GM19455 (cell line): ENCODE results near the gene RFFL.
"Not testable (repeated sequence)": the region's sequence is repeated elsewhere in the genome, so short reads cannot be mapped to it uniquely, and the experiment has no call there.

ENCODE experiments used
- ATAC-seq: cut with Tn5 transposase; IDR thresholded peaks from one replicate; pipeline ENCODE4 v1.9.1; 2021; ENCODE audit not compliant: unreplicated experiment

The RFFL gene

GRCh38 chr17:35011671-35012216, 51.8 kb downstream of the RFFL start:
- ATAC-seq, result no peak

DNA sequence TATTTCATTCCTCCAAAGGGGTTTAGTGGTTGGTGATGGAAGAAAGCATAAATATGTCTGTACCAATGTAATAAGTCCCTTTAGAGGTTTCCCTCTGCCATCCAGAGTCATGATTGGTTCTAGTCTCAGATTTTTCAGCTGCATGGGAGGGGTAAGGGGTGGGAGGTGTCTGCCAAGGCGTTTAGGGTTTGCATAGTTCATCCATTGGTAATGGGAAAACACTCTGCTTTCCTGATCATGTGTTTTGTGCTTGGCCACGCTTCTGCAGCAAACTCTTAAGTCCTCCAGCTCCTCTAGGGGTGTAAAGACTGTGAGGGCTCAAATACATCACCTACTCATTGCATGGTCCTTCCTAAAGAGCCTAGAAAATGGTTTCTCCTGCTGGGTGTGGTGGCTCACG, 53.4 kb downstream of the RFFL start:
- no peak for ATAC-seq

DNA sequence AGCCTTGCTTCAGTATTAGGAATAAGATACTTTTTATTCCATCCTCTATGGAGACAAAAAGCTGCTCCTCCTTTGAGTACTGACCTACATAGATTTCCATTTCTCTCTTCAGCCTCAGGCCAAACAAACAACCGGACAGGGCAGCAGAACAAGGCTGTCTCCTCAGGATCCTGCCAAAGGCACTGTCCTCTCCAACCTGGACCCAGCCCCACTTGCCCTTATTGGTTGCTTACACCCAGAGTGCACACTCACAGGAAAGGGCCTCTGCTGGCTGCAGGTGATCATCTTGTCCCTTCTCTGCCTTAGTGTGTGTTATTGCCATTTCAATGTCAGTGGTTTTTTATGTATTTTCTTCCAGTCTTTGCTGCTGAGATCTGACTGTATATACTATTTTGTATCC, 56.5 kb downstream of the RFFL start:
- no peak for ATAC-seq

- no peak for ATAC-seq
Observed at GRCh38 chr17:35006345-35006744, 57.2 kb downstream of the RFFL start.

GRCh38 chr17:35003778-35004177, 59.7 kb downstream of the RFFL start:
- no peak for ATAC-seq

DNA sequence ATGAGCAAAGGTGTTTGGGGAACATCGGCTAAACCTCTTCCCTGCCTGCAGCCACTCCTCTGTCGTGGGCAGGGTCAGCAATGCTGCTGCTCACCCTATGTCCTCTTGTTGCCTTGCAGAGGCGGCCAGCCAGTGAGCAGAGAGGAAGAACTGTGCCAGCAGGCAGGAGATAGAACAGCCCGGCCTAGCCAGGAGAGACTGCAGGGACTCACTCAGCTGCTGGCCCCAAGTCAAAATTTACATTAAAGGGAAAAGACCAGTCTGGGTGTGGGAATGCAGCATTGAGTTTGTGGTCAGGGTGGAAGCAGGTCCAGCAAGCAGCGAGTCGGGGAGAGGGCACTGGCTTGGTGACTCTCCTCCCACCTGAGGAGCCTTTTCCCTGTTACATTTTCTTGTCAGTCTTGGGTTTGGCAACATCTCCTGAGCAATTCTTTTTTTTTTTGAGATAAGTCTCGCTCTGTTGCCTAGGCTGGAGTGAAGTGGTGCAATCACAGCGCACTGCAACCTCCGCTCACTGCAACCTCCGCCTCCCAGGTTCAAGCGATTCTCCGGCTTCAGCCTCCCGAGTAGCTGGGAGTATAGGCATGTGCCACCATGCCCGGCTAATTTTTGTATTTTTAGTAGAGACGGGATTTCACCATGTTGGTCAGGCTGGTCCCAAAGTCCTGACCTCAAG, 60.5 kb downstream of the RFFL start:
- ATAC-seq, result no peak

- ATAC-seq, result no peak
Observed at GRCh38 chr17:35001549-35001948, 62.0 kb downstream of the RFFL start.

DNA sequence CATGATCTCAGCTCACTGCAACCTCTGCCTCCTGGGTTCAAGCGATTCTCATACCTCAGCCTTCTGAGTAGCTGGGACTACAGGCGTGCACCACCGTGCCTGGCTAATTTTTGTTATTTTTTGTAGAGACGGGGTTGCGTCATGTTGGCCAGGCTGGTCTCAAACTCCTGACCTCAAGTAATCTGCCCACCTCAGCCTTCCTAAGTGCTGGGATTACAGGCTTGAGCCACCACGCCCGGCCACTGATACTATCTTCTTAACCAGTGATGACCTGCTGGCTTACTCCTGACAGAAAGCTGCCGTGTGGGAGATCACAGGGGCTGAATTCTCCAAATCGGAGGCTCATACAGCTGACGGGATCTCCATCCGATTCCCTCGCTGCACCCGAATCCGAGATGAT, 62.5 kb downstream of the RFFL start:
- not testable (repeated sequence) for ATAC-seq

DNA sequence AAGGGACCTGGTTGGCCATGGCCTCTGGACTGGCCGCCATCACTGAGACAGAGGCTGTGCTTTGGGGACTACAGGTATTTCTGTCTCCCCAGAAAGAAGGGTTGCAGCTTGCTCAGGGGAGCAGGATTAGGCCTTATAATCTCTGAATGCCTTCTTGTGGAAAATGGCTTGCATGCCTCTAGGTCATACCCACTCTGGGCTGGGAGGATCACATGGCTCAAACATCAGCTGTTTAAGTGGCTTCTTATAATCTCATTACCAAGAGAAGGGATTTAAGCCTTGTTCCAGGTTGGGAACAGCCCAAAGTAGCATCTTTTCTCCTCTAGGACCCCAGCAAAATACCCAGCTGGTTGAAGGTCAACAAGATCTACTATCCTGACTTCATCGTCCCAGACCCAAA, 64.1 kb downstream of the RFFL start:
- no peak for ATAC-seq

GRCh38 chr17:34998205-34998604, 65.3 kb downstream of the RFFL start:
- peak; percentile 73 for ATAC-seq

DNA sequence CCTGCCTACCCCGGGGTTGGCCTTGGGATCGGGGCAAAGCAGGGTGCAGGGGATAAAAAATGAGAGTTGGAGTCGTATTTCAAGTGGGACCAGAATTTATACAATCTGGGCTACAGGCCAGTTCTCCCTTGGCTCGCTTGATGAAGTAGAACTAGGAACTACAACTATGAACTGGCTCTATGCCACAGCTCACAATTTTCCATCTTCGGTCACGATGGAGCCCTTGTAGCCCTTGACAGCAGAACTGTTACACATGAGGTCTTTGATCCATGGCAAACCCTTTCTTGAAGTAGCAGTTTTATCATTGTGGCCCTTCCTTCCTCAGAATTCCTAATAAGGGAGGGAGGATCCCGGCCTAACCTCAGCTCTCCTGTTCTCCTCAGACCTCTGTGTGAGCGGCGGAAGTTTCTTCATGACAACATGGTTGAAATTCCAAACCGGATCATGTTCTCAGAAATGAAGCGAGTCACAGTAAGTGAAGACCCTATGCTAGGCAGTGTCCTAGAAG, 66.1 kb downstream of the RFFL start:
- ATAC-seq, result no peak

DNA sequence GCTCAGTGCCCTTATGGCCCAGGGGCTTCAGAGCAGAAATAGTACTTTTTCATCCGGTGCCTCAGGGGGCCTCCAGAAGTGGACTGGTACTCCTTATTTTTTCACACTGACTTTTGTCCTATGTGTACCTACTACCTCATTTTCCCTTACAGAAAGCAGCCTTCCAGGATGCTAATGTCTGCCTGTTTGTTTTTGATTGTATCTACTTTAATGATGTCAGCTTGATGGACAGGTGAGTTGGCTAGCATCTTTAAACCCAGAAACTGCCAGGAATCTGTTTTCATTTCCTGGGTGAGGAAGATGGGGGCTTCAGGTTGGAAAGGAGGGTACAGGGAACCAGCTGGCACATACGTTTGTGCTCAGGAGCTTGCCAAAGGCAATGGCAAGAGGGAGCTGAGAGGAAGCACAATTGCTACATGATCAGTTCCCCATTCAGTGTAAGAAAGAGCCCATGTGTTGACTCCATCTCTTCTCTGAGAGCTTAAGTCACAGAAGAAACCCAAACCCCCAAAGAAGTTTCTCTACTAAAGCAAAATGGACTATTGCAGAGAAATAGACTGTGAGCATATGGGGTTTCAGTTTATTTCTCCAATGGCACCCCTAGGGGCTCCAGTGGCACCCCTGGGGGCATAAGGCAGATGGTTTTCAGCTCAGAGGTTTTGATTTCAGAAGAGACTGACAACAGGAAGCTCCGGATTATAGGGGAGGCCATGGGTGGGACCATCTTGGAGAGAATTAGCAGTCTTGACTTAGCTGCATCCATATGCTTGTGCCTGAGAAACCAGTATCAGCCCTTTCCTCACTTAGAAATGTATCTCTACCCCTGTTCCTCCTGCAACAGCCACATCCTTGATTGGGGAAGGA, 66.9 kb downstream of the RFFL start:
- ATAC-seq, result no peak

DNA sequence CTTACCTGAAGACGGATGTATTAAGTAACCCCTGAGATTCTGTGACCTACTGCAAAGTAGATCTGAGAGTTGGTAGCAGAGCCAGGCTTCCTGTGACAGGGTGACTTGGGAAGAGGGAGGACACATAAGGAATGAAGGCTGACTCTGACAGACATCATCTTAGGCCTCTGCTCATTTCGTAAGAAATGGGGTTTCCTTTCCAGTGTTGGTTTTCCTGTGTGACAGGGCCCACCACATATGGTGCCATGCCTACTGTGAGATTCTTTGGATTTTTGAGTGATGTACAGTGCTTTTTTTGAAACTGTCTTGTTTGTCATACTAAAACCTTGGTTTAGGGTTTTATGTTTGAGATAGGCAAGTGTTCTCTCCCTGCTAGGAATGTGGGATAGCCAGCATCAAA, 70.5 kb downstream of the RFFL start:
- no peak for ATAC-seq

- no peak for ATAC-seq
Observed at GRCh38 chr17:34991606-34992005, 71.9 kb downstream of the RFFL start.

DNA sequence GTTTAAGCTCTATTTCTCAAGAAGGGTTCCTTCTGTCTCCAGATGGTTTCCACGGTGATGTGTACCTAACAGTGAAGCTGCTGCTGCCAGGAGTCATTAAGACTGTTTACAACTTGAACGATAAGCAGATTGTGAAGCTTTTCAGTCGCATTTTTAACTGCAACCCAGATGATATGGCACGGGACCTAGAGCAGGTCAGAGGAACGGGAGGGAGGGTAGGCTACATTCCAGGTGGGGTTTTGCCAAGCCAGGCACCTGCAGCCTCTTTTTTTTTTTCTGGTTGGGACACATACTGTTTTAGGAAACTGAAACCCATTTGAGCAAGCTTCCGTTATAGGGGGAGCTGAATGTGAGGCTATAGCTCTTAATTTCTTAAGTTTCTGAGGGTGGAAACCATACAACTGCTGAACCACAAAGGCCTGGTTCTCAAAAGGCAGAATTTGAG, 72.6 kb downstream of the RFFL start:
- ATAC-seq, result no peak

DNA sequence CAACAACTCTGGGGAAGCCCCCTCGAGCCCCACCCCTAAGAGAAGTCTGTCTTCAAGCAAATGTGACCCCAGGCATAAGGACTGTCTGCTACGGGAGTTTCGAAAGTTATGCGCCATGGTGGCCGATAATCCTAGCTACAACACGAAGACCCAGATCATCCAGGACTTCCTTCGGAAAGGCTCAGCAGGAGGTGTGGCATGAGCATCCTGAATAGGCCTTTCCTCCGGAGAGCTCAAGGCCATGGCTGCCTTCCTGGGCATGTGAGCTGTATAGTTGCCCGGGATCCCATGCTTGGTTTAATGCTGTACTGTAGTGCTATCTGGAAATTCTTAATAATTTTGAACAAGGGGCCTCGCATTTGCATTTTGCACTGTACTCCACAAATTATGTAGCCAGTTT, 74.0 kb downstream of the RFFL start:
- ATAC-seq, result no peak

- ATAC-seq, result no peak
Observed at GRCh38 chr17:34988644-34989043, 74.9 kb downstream of the RFFL start.

- ATAC-seq, result no peak
Observed at GRCh38 chr17:34987232-34987631, 76.3 kb downstream of the RFFL start.

DNA sequence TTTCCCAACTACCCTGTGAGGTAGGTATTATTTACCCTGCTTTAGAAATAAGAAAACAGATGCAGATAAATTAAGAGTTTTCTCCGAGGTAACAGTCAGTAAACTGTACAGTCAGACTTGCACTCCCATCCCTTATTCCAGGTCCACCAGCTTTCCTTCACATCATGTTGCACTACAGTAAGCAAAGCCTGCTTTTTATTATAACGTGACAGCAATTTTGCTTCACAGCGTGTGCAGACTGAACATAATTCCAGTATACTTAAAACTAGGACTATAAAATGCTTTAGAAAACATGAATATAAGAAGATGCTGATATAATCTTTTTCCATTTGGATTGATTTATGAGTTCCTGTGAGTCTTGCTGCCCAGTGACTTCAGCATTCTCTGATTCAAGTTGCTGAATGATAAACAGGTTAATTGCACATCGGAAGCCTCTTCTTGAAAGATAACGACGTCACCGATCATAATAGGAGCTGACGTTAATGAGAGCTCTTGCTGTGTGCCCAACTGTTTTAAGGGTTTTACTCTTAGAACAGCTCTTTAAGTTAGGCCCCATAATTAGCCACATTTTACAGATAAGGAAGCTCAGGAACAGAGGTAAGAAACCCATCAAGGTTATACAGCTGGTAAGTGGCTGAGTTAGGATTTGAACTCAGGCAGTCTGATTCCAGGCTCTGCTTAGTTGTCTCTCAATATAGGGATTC, 81.8 kb downstream of the RFFL start:
- ATAC-seq, result no peak

DNA sequence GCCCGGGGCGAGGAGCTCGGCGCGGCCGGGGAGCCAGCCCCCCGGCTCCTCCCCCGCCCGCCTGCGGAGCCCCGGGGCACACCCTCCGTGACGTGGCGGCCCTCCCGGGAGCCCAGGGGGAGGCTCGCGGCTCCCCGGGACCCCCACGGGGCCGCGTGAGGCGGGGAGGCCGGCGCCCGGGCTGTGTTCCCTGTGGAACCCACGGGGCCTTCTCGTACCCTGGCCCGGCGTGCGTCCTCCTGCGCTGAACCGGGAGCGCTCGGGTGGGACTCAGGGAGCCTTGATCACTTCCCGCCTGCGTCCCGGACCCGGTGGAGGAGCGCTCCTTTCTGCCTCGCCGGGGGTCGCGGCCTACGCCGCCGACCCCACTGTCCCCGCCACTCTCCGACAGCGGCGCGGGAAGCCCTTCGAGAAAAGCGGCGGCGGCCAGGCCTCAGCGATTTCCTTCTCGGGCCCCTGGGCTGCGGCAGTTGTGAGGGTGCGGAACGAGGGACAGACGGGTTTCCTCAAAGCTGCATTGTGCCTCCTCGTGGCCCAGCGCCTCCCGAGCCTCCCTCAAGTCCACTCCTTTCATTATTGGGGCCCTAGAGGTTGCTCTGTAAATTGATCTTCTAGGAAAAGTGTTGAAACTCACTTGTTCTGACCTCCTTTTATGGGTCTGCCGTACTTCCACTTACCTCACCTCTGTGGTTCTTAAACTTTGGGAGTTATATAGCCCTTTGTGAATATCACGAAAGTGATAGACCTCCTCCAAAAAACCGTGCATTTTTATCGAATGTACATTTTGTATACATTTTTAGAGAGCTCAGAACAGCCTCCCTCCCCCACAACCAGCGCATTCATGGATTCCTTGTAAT, 82.6 kb downstream of the RFFL start:
- ATAC-seq, result peak; percentile 90

DNA sequence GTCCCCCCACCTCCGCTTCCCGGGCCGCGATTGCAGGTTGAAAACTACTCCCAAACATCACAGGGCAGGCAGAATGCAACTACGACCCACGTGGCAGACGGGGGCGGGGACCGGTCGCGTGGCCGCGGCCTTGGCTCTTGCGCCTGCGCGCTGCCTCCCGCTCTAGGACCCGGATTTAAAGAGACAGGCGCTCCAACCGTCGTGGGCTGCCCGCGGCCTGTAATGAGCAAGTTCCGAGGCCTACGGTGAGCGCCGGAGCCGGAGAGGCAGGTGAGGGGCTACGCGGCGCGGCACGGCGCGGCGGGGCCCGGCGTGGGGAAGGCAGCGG, 83.2 kb downstream of the RFFL start, which contains the start of gene LIG3:
Gene LIG3 (plus strand): TSS at position 160 of the 328 bp plus-strand sequence. CDS start 2,494 bp downstream, outside the sequence.
- peak; percentile 73 for ATAC-seq
